ENCODE results near the gene PPP1R14D. TPM values are rescaled to one million over a fixed set of nuclear protein-coding genes. Genes with fewer than 3 reads are reported as not detected.
A peak's percentile ranks its signal among the peaks of the same experiment; 100 is the strongest.

The PPP1R14D gene
- total and polyA plus RNA-seq, 2 of the 8 experiments (the other 6 are each of a cell fraction or from before 2014, with no cell fraction given), result not detected

GRCh38 chr15:40871749-40872617, 43.5 kb upstream of the PPP1R14D start:
- no peak overlapping the region for H3K9ac ChIP-seq (replicated peaks in 1 of 4; ENCODE audit: extremely low read depth in 1 of 4, low read depth in 3 of 4, low read length in 3 of 4)
- no peak overlapping the region for H2BK20ac ChIP-seq (ENCODE audit: low read length)
- H3K4ac ChIP-seq (replicated peaks; ENCODE audit: insufficient read length, low read depth, low read length), result no peak overlapping the region
- H4K5ac ChIP-seq (ENCODE audit: insufficient read length, low read depth, low read length), result no peak overlapping the region
- H3K9me3 ChIP-seq (ENCODE audit: insufficient read depth in 2 of 2, low read depth in 1 of 2, low read length in 1 of 2), result no peaks in the 10 kb centered on the region
- no peak overlapping the region for H2AFZ ChIP-seq (ENCODE audit: low read length)
- WGBS, 2 experiments (ENCODE audit: extremely low coverage in 1 of 2, insufficient coverage in 1 of 2, insufficient read length in 1 of 2, insufficient replicate concordance in 2 of 2, low coverage in 1 of 2, low lambda C conversion rate in 2 of 2, missing lambda C conversion rate in 1 of 2), result 61 to 100% methylated on average over 2 to 13 of the region's 13 CpGs
- no peaks in the 10 kb centered on the region for H3K36me3 ChIP-seq (ENCODE audit: control insufficient read depth in 2 of 4, insufficient read depth in 4 of 4, low read length in 3 of 4)
- no peak overlapping the region for H3K56ac ChIP-seq (replicated peaks; ENCODE audit: insufficient read length, low read depth, low read length)
- peaks cover 0 to 18% (median 12%) of the 10 kb centered on the region in 4 experiments; a peak in 6 of 7 replicates for H3K4me1 ChIP-seq (replicated peaks in 1 of 4; ENCODE audit: control insufficient read depth in 3 of 4, insufficient read depth in 4 of 4, low read length in 3 of 4)
- H4K20me1 ChIP-seq (replicated peaks in 1 of 2; ENCODE audit: control insufficient read depth in 1 of 2, insufficient read depth in 2 of 2, low read length in 2 of 2), result no peaks in the 10 kb centered on the region
- no peaks in the 10 kb centered on the region for H3K23me2 ChIP-seq (ENCODE audit: low read depth, low read length)
- ChIA-PET POLR2A (ENCODE audit: partially characterized antibody) (interaction anchor here (1.0 to 3.4 kb wide), 12 partner anchors 9 to 177 kb away, joined by 3 to 10 read pairs (median 6); partner anchors contain the start of genes CHAC1, RAD51, SPINT1 and VPS18), CTCF (ENCODE audit: partially characterized antibody) (interaction anchor here (0.6 to 7.8 kb wide), 16 partner anchors 9 to 884 kb away, joined by 3 to 51 read pairs (median 4); partner anchors contain the start of genes GCHFR and VPS18)
- H3K27me3 ChIP-seq (replicated peaks in 1 of 4; ENCODE audit: control insufficient read depth in 3 of 4, extremely low read depth in 1 of 4, insufficient read depth in 3 of 4, low read length in 3 of 4), result 0 out of 7 replicates have a peak, but pooled peaks cover 0 to 2% (median 0%) of the 10 kb centered on the region in 4 experiments
- H3K4me2 ChIP-seq (ENCODE audit: insufficient read depth in 1 of 2, low read depth in 2 of 2, low read length in 2 of 2), result peak overlapping the region; percentile 15 to 43; a peak in 2 of 4 replicates
- H3K18ac ChIP-seq (ENCODE audit: extremely low read depth, low read length), result peak overlapping the region; percentile 63; the same call in 1 of the 2 replicates
- no peak overlapping the region for H3K23ac ChIP-seq (ENCODE audit: insufficient read length)
- H3K27ac ChIP-seq (ENCODE audit: low read depth, low read length), result no peak overlapping the region
- no peak overlapping the region for H3K14ac ChIP-seq (ENCODE audit: insufficient read length)
- peak overlapping the region; percentile 90; the same call in 1 of the 2 replicates for H2AK5ac ChIP-seq (ENCODE audit: low read depth, low read length)
- no peak overlapping the region for H4K91ac ChIP-seq (replicated peaks; ENCODE audit: insufficient read length, low read length)
- H4K8ac ChIP-seq (ENCODE audit: extremely low read depth, insufficient read depth, low read length), result no peak overlapping the region
- no peak for DNase-seq (ENCODE audit: low read depth in 1 of 2, low spot score in 2 of 2)
- FAIRE-seq, result no peak
- H2BK5ac ChIP-seq (ENCODE audit: low read depth, low read length), result peak overlapping the region; percentile 3; the same call in 1 of the 2 replicates
- 0 out of 8 replicates have a peak overlapping the region, but pooled peaks of 1 of the 4 experiments have one; percentile 8 for H3K4me3 ChIP-seq (ENCODE audit: extremely low read depth in 1 of 4, insufficient read depth in 2 of 4, low read depth in 3 of 4, low read length in 4 of 4)
- peak overlapping the region; percentile 81; the same call in 1 of the 2 replicates for H2BK15ac ChIP-seq (ENCODE audit: low read length)
- no peaks in the 10 kb centered on the region for H3K79me2 ChIP-seq (ENCODE audit: control insufficient read depth in 1 of 2, insufficient read depth in 2 of 2, low read length in 2 of 2)
- H2BK12ac ChIP-seq (ENCODE audit: low read depth, low read length), result peak overlapping the region; percentile 68; the same call in 1 of the 2 replicates
- no peak overlapping the region for H2BK120ac ChIP-seq (replicated peaks; ENCODE audit: low read depth, low read length)
- H3K79me1 ChIP-seq (ENCODE audit: low read depth, low read length), result no peaks in the 10 kb centered on the region
- TF ChIP-seq SP4 (IDR thresholded peaks at IDR 0.05; ENCODE audit: low read length) (no peak), EGR1 (IDR thresholded peaks at IDR 0.05; ENCODE audit: borderline replicate concordance, low read depth, low read length) (no peak), POU5F1 (IDR thresholded peaks at IDR 0.05; ENCODE audit: low read depth, low read length) (no peak), ASH2L (IDR thresholded peaks at IDR 0.05; ENCODE audit: low read length) (peak; percentile 22), EP300 (IDR thresholded peaks at IDR 0.05; ENCODE audit: borderline replicate concordance in 1 of 2, low read depth in 2 of 2, low read length in 2 of 2) (no peak), SIN3A (conservative IDR thresholded peaks at IDR 0.05 in 1 of 2, IDR thresholded peaks at IDR 0.05 in 1 of 2; ENCODE audit: low read depth in 1 of 2, low read length in 2 of 2) (no peak), MAFK (IDR thresholded peaks at IDR 0.05; ENCODE audit: low read depth, low read length) (no peak), BACH1 (IDR thresholded peaks at IDR 0.05; ENCODE audit: low read length) (no peak), ATF3 (IDR thresholded peaks at IDR 0.05; ENCODE audit: insufficient read depth, low read depth, low read length) (no peak), CBX8 (IDR thresholded peaks at IDR 0.05; ENCODE audit: borderline replicate concordance, low read depth, low read length) (no peak)
